HL-60 (cell line): ENCODE results near the gene FSTL3.
"Not testable (repeated sequence)": the region's sequence is repeated elsewhere in the genome, so short reads cannot be mapped to it uniquely, and the experiment has no call there.

Experiments used
- DNase-seq, 2 experiments: peaks; one replicate each; pipeline ENCODE4 v3.0.0-alpha.2; 2010 to 2020; ENCODE audit warnings: low read depth in 1 of 2, low spot score in 1 of 2
- H3K27ac ChIP-seq: fragments of 250-450 bp; sonication (Bioruptor Pico); replicated peaks from 2 replicates; pipeline ENCODE4 v1.5.1; 2020; ENCODE audit warnings: mild to moderate bottlenecking, moderate library complexity
- H3K27me3 ChIP-seq: fragments of 250-450 bp; sonication (Bioruptor Pico); 2 replicates; pipeline ENCODE4 v1.5.1; 2021; ENCODE audit warnings: mild to moderate bottlenecking, moderate library complexity; ENCODE audit not compliant: insufficient read depth, poor library complexity, severe bottlenecking
- H3K4me3 ChIP-seq: replicated peaks from 2 replicates; pipeline ENCODE4 v1.5.1; 2011; ENCODE audit warnings: mild to moderate bottlenecking, control low read depth, low read length; ENCODE audit not compliant: insufficient read depth
- GABPA ChIP-seq: IDR thresholded peaks from 2 replicates; pipeline ENCODE4 v1.6.1; 2012; ENCODE audit warnings: low read depth
- POLR2AphosphoS5 ChIP-seq: IDR thresholded peaks from 2 replicates; pipeline ENCODE4 v1.6.1; 2012; ENCODE audit warnings: low read depth
- TF ChIP-seq, protein P1 (sequence below): IDR thresholded peaks from one replicate; pipeline ENCODE4 v1.5.1; 2011; ENCODE audit warnings: low read length, control low read depth, inconsistent platforms; ENCODE audit not compliant: insufficient read depth
- TF ChIP-seq, protein P2 (sequence below): IDR thresholded peaks from 2 replicates; pipeline ENCODE4 v1.6.1; 2012; ENCODE audit warnings: low read depth; ENCODE audit not compliant: insufficient replicate concordance

Gene FSTL3

DNA sequence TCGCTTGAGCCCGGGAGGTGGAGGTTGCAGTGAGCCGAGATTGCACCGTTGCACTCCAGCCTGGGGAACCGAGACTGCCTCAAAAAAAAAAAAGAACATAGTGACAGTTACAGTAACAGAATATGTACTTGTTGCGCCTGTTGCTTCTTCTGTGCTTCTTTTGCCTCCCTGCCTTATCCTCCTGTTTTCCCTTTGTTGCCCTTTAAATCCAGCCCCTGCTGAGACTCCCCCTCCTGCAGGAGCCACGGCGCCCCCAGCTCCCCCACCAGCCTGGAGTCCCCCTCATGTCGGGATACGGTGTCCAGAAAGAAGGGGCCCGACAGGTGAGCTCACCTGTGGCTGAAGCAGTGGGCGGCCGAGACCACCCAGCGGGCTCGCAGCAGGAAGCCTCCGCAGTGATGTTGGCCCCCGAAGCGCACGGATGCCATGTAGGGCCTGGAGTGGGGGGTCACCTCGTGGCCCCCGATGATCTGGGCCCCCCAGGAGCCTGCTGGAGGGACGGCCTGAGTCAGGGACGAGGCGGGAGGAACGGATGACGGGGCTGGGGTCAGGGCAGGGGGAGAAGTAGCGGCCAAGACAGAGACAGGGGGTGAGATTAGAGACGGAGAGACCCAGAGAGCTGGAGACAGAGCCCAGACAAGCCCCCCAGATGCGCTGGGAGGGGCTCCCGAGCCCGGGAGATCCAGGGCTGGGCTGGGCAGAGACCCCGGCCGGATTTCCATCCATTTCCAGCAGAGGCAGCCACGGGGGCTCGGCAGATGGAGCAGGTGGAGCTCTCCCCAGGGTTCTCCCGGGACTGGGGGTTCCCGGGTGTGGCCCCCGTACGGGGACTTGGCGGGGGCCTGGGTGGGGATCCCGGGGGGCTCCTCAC, 18.5 kb downstream of the FSTL3 start:
- DNase-seq: no peak
- no peak overlapping the region for H3K4me3 ChIP-seq
- TF ChIP-seq POLR2AphosphoS5: 0 out of 2 replicates have a peak, but pooled peaks have one; percentile 14
- TF ChIP-seq, protein P1, sequence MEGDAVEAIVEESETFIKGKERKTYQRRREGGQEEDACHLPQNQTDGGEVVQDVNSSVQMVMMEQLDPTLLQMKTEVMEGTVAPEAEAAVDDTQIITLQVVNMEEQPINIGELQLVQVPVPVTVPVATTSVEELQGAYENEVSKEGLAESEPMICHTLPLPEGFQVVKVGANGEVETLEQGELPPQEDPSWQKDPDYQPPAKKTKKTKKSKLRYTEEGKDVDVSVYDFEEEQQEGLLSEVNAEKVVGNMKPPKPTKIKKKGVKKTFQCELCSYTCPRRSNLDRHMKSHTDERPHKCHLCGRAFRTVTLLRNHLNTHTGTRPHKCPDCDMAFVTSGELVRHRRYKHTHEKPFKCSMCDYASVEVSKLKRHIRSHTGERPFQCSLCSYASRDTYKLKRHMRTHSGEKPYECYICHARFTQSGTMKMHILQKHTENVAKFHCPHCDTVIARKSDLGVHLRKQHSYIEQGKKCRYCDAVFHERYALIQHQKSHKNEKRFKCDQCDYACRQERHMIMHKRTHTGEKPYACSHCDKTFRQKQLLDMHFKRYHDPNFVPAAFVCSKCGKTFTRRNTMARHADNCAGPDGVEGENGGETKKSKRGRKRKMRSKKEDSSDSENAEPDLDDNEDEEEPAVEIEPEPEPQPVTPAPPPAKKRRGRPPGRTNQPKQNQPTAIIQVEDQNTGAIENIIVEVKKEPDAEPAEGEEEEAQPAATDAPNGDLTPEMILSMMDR: no peak
- H3K27me3 ChIP-seq: no peaks in the 10 kb centered on the region
- peak overlapping the region; percentile 97 for H3K27ac ChIP-seq

DNA sequence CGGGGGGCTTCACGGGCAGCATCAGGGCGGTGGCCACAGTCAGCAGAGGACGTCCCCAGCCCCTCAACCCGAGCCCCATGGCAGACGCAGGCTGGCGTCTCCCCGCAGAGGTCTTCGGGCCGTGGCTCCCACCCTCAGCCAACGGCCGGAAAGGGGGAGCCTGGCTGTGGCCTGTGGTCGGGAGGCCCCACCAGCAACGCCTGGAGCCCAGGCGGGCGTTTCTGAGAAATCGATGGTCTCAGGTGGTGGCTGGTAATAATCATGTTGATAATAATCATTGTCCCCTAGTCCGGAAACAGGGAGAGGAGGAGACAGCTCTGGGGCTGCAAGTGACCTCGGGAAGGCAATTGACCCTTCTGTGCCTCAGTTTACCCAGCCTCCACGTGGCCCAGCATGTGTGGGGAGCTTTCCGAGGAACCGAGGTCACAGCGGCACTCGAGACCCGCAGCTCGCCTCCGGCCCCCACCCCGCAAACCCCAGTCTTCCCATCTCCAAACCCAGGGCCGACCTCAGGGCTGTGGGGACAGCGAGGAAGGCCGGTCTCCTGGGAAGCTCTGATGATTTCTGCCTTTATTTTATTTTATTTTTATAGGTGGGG, 19.3 kb downstream of the FSTL3 start, which contains the start of gene PRSS57:
TSS of gene PRSS57 (minus strand) at position 101 of the 598 bp plus-strand sequence. CDS start at position 79, 22 bp downstream.
- H3K4me3 ChIP-seq: no peak within 1 kb of the TSS
- TF ChIP-seq, protein P2, sequence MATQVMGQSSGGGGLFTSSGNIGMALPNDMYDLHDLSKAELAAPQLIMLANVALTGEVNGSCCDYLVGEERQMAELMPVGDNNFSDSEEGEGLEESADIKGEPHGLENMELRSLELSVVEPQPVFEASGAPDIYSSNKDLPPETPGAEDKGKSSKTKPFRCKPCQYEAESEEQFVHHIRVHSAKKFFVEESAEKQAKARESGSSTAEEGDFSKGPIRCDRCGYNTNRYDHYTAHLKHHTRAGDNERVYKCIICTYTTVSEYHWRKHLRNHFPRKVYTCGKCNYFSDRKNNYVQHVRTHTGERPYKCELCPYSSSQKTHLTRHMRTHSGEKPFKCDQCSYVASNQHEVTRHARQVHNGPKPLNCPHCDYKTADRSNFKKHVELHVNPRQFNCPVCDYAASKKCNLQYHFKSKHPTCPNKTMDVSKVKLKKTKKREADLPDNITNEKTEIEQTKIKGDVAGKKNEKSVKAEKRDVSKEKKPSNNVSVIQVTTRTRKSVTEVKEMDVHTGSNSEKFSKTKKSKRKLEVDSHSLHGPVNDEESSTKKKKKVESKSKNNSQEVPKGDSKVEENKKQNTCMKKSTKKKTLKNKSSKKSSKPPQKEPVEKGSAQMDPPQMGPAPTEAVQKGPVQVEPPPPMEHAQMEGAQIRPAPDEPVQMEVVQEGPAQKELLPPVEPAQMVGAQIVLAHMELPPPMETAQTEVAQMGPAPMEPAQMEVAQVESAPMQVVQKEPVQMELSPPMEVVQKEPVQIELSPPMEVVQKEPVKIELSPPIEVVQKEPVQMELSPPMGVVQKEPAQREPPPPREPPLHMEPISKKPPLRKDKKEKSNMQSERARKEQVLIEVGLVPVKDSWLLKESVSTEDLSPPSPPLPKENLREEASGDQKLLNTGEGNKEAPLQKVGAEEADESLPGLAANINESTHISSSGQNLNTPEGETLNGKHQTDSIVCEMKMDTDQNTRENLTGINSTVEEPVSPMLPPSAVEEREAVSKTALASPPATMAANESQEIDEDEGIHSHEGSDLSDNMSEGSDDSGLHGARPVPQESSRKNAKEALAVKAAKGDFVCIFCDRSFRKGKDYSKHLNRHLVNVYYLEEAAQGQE: no peak
- TF ChIP-seq POLR2AphosphoS5: peak; percentile 13; the same call in 1 of the 2 replicates
- TF ChIP-seq, protein P1: no peak
- no peaks in the 10 kb centered on the region for H3K27me3 ChIP-seq
- peak in 1 of 2 experiments; percentile 58 for DNase-seq
- peak within 1 kb of the TSS; percentile 97 for H3K27ac ChIP-seq

DNA sequence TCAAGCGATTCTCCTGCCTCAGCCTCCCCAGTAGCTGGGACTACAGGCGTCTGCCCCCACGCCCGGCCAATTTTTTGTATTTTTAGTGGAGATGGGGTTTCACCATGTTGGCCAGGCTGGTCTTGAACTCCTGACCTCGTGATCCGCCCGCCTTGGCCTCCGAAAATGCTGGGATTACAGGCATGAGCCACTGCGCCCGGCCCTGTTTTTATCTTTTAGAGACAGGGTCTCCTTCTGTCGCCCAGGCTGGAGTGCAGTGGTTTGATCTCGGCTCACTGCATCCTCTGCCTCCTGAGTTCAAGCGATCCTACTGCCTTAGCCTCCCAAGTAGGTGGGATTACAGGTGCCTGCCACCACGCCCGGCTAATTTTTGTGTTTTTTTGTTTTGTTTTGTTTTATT, 22.3 kb downstream of the FSTL3 start:
- H3K27ac ChIP-seq: peak overlapping the region; percentile 97
- not testable (repeated sequence) for DNase-seq, H3K27me3 ChIP-seq, H3K4me3 ChIP-seq

DNA sequence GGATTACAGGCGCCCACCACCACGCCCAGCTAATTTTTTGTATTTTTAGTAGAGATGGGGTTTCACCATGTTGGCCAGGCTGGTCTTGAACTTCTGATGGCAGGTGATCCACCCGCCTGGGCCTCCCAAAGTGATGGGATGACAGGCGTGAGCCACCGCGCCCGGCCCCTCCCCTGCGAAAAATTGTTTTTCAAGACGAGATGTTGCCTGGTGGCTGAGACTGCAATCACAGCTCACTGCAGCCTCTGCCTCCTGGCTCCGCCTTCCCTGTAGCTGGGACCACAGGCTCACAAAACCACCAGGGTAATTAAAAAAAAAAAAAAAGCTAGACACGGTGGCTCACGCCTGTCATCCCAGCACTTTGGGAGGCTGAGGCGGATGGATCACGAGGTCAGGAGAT, 23.7 kb downstream of the FSTL3 start:
- not testable (repeated sequence) for H3K4me3 ChIP-seq, H3K27me3 ChIP-seq
- peak overlapping the region; percentile 97 for H3K27ac ChIP-seq
- DNase-seq: peak in 1 of 2 experiments; percentile 91

DNA sequence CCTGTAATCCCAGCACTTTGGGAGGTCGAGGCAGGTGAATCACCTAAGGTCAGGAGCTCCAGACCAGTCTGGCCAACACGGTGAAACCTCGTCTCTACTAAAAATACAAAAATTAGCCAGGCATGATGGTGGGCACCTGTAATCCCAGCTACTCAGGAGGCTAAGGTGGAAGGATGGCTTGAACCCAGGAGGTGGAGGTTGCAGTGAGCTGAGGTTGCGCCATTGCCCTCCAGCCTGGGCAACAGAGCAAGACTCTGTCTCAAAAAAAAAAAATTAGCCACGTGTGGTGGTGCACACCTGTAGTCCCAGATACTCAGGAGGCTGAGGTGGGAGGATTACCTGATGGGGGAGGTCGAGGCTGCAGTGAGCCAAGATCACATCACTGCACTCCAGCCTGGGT, 26.7 kb downstream of the FSTL3 start:
- H3K4me3 ChIP-seq: peak overlapping the region; percentile 64
- H3K27me3 ChIP-seq: not testable (repeated sequence)

DNA sequence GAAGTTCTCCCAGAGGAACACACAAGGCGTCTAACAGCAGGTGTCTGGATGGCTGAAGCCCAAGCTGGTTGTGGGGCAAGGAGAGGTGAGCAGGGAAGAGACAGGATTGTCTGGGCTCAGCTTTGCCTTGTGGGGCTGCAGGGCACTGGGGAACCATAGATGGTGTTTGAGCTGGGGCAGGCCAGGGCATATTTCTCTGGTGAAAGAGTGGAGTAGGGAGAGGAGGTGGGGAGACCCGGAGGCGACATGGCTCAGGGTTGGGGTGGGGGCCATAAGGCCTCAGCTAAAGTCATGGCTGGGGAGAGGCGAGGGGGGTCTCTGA, 27.1 kb downstream of the FSTL3 start:
- H3K27ac ChIP-seq: peak overlapping the region; percentile 74
- H3K27me3 ChIP-seq: no peaks in the 10 kb centered on the region
- peak in 1 of 2 experiments; percentile 37 for DNase-seq
- TF ChIP-seq, protein P1: no peak
- 0 out of 2 replicates have a peak, but pooled peaks have one; percentile 50 for TF ChIP-seq POLR2AphosphoS5
- TF ChIP-seq GABPA: no peak
- H3K4me3 ChIP-seq: peak overlapping the region; percentile 64

More for the DNA sequence above, 26.7 kb downstream of the FSTL3 start:
- peak overlapping the region; percentile 74 for H3K27ac ChIP-seq
- not testable (repeated sequence) for DNase-seq
